Calu3 (cell line): ENCODE measurements around the gene CCDC90B. TPM values are rescaled to one million over a fixed set of nuclear protein-coding genes. Genes with fewer than 3 reads are reported as not detected.

Experiments
- BruUV-seq: library from RNA; stranded (reverse); fragments of 400-500 nt; replicated peaks from 2 replicates; lab custom pipeline; 2021; lab: Mats Ljungman, UMichigan
- CTCF ChIA-PET: fragments of 300-600 bp; sonication (Branson Sonifier 250); formaldehyde crosslinking; loops from one replicate; lab custom pipeline; 2022; ENCODE audit warnings: antibody characterized with exemption; lab: Charles Lee
- DNase-seq: peaks from one replicate; pipeline ENCODE4 v3.0.0; 2022
- H3K27ac Mint-ChIP-seq: one replicate; pipeline ENCODE4 v1.8.0; 2022; ENCODE audit warnings: mixed read lengths; ENCODE audit not compliant: unreplicated experiment
- H3K27me3 Mint-ChIP-seq: one replicate; pipeline ENCODE4 v1.8.0; 2022; ENCODE audit warnings: mixed read lengths; ENCODE audit not compliant: unreplicated experiment
- H3K36me3 Mint-ChIP-seq: one replicate; pipeline ENCODE4 v1.8.0; 2022; ENCODE audit warnings: mild to moderate bottlenecking, moderate library complexity, mixed read lengths; ENCODE audit not compliant: insufficient read depth, unreplicated experiment
- H3K4me1 Mint-ChIP-seq: one replicate; pipeline ENCODE4 v1.8.0; 2022; ENCODE audit warnings: mild to moderate bottlenecking, low read depth, mixed read lengths; ENCODE audit not compliant: unreplicated experiment
- H3K4me3 Mint-ChIP-seq: one replicate; pipeline ENCODE4 v1.8.0; 2022; ENCODE audit warnings: mild to moderate bottlenecking, low read depth, moderate library complexity, mixed read lengths; ENCODE audit not compliant: unreplicated experiment
- H3K9me3 Mint-ChIP-seq: one replicate; pipeline ENCODE4 v1.8.0; 2022; ENCODE audit warnings: low read depth, mixed read lengths; ENCODE audit not compliant: unreplicated experiment
- CTCF ChIP-seq: fragments of 200-600 bp; IDR thresholded peaks from one replicate; pipeline ENCODE4 v1.8.0; 2022; ENCODE audit warnings: antibody characterized with exemption; ENCODE audit not compliant: unreplicated experiment
- intact Hi-C: fragments of 100-400 bp; cut with micrococcal nuclease; formaldehyde crosslinking; loops from one replicate; pipeline ENCODE4 v1.10.0; 2022; ENCODE audit not compliant: unreplicated experiment
- total RNA-seq: library from RNA; stranded (reverse); gene quantifications from 2 replicates; pipeline ENCODE4 v1.2.3, GENCODE V29; 2022

The CCDC90B gene
- total RNA-seq, 1 experiment from 2014 or later, result 21.8 TPM

GRCh38 chr11:83219095-83219494 lies 67.1 kb downstream of the CCDC90B start:
- Mint-ChIP-seq H3K4me1 (no peaks in the 10 kb centered on the region), H3K27me3 (peaks cover 10% of the 10 kb centered on the region), H3K36me3 (no peaks in the 10 kb centered on the region), H3K9me3 (no peaks in the 10 kb centered on the region), H3K27ac (no peak overlapping the region), H3K4me3 (no peak overlapping the region)
- CTCF ChIA-PET, result no interaction called here
- BruUV-seq, result no TSS peak
- intact Hi-C loops, result no loop called here
- TF ChIP-seq CTCF, result peak; percentile 21
- DNase-seq, result peak; percentile 18

Other genes starting within 250 kb of the CCDC90B start
- gene RAB30, start 214.5 kb downstream of the CCDC90B start, total RNA-seq, result 1.5 and 2.2 TPM in 2 replicates
- gene PCF11, start 129.2 kb downstream of the CCDC90B start, total RNA-seq, result 45.0 and 48.8 TPM in 2 replicates
- 5.2 and 5.6 TPM in 2 replicates for gene ANKRD42, start 92.7 kb downstream of the CCDC90B start, total RNA-seq